Hepatocyte (in vitro differentiated cells): ENCODE data around the gene FAM20B.

Experiments used
- CTCF ChIP-seq: fragments of 200-600 bp; sonication (generic); IDR thresholded peaks from 2 replicates; pipeline ENCODE4 v1.5.1; 2016; ENCODE audit warnings: antibody characterized with exemption, mild to moderate bottlenecking; ENCODE audit not compliant: poor library complexity
- EZH2 ChIP-seq: fragments of 200-600 bp; sonication (generic); IDR thresholded peaks from 2 replicates; pipeline ENCODE4 v1.6.1; 2016; ENCODE audit warnings: antibody characterized with exemption, mild to moderate bottlenecking, borderline replicate concordance
- EZH2phosphoT487 ChIP-seq: fragments of 200-600 bp; sonication (generic); IDR thresholded peaks from one replicate; pipeline ENCODE4 v1.6.1; 2018; ENCODE audit warnings: antibody characterized with exemption, mild to moderate bottlenecking, low read depth, moderate library complexity; ENCODE audit not compliant: unreplicated experiment, severe bottlenecking

- no peak for TF ChIP-seq CTCF
- TF ChIP-seq EZH2: no peak
- no peak for TF ChIP-seq EZH2phosphoT487
Measured at GRCh38 chr1:179026813-179027669, 1.3 kb downstream of the FAM20B start.
